Smooth muscle cell of the brain vasculature (primary cell): ENCODE results near the gene F3.

Experiments
- DNase-seq: peaks from one replicate; pipeline ENCODE4 v3.0.0-alpha.2; 2012; ENCODE audit warnings: low read depth, low spot score

The F3 gene

GRCh38 chr1:94527447-94528031 lies 14.0 kb downstream of the F3 start:
- DNase-seq: no peak

GRCh38 chr1:94526152-94526980 lies 15.2 kb downstream of the F3 start:
- no peak for DNase-seq

- no peak for DNase-seq
Measured at GRCh38 chr1:94524531-94524930, 17.0 kb downstream of the F3 start.

GRCh38 chr1:94522304-94522703 lies 19.3 kb downstream of the F3 start:
- DNase-seq: peak; percentile 53

GRCh38 chr1:94519351-94519750 lies 22.2 kb downstream of the F3 start:
- no peak for DNase-seq

DNA sequence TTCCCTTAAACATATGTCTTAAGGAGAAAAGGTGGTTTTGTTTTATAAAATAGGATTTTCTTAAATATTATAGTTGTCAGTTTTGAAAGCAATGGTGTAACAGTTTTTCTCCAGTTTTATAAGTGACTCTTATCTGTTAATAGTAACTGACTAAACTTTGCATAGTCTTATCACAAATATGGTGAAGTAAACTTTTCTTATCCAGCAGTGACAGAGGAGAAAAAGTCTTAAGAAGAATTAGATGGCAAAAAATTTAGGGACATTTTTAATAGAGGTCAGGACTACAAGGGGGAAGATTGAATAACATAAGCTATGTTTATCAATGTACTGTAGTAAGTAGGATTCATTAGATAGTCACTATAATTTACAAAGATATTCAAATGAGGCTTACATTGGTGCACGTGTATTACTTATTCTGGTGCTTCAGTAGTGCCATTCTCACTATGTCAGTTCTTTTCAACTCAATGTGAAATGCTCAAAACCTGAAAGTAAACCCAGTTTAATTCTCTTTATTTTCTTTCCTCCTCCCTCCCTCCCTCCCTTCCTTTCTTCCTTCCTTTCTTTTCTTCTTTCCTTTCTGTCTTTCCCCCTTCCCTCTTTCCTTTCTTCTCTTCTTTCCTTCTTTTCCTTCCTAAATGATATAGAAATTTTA lies 26.1 kb downstream of the F3 start:
- no peak for DNase-seq

DNA sequence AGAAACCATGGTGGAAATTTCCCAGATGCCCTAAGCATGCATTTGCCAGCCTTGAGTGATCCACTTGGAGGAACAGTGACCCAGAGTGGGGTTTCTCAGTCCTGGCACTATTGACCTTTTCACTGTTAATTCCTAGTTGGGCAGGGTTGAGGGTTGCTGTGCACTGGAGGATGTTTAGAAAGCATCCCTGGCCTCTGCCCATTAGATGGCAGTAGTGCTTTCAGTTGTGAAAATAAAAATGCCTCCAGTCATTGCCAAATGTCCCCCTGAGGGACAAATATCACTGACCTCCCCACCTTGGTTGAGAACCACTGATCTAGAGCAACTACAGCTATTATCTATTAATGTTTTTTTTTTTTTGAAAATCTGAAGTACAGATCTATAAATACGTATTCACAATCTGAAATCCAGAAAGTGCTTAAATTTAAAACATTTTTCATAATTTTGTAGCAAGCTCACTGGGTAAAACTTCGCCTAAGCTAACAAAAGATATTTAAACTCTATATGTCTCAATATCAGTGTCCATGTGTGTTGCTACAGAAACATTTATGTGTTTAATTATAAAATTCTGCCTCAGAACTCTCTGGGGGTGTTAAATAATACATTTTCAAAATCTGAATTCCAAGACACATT lies 27.3 kb downstream of the F3 start:
- DNase-seq: no peak

DNA sequence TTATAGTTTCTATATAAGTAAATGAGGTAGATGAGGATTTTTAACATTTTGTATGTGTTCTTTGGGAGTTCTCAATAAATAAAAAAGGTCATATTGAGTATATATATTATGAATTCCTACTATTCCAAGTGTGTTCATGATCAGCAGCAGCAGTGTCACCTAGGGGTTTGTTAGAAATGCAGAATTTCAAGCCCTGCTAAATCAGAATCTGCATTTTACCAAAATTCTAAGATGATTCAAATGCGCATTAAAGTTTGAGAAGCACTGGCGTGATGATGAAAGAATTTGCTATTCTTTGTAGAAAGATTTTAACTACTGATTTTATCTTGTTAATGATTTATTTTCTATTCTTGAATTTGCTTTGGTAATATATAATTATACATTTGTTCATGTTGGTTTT lies 28.7 kb downstream of the F3 start:
- DNase-seq: no peak

- no peak for DNase-seq
Measured at GRCh38 chr1:94504601-94505000, 37.0 kb downstream of the F3 start.

DNA sequence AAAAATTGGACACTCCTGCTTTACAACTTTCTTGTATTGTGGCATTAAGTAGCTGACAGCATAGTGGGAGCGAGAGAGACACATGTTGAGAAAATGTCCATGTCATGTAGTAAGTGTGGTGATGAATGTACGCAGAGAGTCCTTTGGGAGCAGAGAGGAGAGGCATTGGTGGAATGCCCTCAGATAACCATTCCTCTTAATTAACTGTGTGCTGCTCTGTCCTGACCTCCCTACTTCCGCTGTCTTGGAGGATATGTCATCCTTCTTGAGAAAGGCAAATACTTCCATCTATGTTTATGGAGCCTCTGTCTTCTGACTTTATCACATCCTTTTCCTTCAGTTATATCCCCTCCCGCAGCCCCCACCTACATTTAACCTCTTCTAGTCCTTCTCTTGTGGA lies 38.4 kb downstream of the F3 start:
- DNase-seq: no peak

- DNase-seq: no peak
Measured at GRCh38 chr1:94501935-94502334, 39.6 kb downstream of the F3 start.

GRCh38 chr1:94501426-94501825 lies 40.1 kb downstream of the F3 start:
- no peak for DNase-seq

DNA sequence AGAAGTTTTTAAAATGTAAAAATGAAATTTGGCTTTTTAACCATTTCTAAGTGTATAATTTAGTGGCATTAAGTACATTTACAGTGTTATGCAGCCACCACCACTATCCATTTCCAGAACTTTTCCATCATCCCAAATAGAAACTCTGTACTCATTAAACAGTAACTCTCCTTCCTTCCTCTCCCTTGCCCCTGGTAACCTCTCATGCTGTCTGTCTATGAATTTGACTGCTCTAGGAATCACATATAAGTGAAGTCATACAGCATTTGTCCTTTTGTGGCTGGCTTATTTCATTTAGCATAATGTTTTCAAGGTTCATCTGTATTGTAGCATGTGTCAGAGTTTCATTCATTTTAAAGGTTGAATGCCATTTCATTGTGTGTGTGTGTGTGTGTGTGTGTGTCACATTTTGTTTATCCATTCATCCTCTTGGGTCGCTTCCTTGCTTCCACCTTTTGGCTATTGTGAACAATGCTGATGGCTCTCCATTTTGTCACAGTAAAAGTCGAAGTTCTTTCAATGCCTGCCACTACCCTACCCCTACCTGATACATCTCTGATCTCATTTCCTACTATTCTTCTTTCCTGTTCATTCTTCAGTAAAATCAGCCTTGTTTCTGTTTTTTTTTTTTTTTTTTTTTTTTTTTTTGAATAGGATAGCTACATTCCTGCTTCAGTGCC lies 45.3 kb downstream of the F3 start:
- no peak for DNase-seq

GRCh38 chr1:94490556-94490955 lies 51.0 kb downstream of the F3 start:
- DNase-seq: no peak

DNA sequence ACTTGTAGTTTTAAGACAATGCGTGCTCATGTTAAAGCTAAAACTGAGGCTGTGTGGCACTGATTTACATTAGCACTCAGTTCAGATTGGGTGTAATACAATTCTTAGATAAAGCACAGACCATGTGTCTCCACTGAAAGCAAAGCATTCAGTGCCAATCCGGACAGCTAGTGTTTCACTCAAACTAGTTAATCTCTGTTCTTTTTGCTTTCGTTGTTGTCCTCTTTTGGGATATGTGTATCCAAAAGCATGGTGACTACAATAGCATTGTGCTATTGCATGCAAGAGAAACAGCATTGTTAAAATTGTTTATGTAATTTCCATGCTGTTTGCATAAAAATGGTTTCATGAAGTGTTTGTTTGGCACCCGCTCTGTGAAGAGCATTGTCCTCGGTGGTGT lies 54.6 kb downstream of the F3 start:
- no peak for DNase-seq

GRCh38 chr1:94481473-94481933 lies 60.1 kb downstream of the F3 start:
- DNase-seq: peak; percentile 31

DNA sequence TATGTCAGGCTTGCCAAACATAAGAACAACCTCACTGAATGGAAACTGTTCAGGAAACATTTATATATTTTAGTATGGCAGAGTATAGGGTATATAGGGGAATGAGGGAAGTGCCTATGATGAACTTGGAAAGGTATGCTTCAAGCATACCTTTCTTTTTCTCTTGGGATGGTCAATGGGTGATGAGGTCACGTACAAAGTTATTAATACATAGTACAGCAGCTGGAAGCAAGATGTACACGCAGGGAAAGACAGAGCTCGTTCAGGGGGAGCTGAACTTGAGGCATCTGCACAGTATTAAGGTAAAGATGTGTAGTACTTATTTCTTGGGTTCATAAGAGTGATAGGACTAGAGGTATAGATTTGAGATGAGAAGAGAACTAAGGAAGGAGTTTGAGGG lies 61.9 kb downstream of the F3 start:
- no peak for DNase-seq
